ENCODE results near the gene ZNF556. TPM values are rescaled to one million over a fixed set of nuclear protein-coding genes. Genes with fewer than 3 reads are reported as not detected.

Gene ZNF556
- total RNA-seq (2022; extraction: Qiagen RNA extraction): 0.02 to 0.07 TPM (median 0.05 TPM) in 5 replicates

DNA sequence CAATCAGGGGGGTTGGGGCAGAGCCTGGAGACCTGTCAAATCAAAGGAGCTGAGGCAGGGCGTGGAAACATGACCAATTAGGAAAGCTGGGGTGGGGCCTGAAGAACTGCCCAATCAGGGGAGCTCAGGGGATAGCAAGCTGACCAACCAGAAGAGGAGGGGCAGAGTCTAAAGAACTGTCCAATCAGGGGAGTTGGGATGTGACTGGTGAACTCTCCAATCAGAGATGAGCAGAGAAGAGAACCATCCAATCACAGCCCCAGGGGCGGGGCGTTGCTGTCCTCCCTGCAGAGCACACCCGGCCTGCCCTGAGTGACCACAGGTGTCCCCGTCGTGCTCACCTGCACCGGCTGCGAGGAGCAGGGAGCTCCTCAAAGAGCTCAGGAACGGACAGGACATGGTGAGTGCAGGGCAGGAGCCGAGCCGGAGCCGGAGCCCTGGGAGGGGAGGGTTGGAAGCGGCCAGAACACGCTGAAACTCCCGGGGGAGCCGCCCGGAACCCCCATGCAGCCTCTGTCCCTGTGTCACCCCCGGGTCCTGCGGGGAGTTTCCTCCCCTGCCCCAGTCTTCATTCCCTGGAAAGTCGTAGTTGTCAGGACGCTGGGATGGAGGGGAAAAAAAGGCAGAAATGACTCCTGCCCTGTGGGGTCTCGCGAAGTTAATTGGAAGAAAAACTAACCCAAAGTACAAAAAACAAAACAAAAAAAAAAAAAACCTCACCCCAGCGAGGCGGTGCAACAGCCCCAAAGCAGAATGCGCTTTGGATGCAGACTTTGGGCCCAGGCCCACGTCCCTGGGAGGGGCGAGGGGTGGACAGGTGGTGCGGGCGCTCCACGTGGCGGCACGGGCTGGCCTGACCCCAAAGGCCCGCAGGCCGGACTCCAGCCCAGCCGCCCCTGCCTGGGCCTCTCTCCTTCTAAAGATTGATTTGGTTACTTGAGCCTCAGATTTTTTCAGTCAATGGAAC lies at the start of gene ZNF556:
Gene ZNF556, plus strand, starts transcription at position 311 of the 967 bp plus-strand sequence. Its CDS starts 87 bp downstream, at position 398.

DNA sequence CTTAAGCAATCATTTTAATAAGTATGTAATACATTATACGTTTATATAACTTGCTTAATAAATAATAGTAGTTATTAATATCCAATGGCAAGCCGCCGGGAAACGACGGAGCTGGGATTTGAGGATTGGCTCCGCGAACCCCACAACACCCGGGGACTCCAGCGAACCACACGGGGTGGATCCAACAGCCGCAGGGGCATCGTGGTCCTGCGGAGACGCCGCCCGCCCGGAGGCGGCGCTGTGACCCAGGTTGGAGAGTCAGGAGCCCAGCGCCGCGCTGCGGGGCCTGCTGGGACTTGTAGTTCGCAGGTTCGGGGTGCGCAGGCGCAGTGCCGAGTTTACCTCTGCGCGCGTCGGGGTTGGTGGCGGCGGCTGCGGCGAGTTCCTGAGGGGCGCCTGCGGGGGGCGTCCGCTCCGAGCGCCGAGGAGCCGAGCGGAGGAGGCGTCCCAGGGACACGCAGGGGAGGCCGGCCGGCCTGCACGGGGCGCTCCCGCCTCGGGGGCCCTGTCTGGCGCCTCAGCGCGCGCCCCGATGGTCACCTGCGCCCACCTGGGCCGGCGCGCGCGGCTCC lies 47.5 kb upstream of the ZNF556 start, which contains the start of gene ZNF554:
Gene ZNF554, plus strand, starts transcription at position 329 of the 572 bp plus-strand sequence. Its CDS starts 204 bp downstream, at position 533.

DNA sequence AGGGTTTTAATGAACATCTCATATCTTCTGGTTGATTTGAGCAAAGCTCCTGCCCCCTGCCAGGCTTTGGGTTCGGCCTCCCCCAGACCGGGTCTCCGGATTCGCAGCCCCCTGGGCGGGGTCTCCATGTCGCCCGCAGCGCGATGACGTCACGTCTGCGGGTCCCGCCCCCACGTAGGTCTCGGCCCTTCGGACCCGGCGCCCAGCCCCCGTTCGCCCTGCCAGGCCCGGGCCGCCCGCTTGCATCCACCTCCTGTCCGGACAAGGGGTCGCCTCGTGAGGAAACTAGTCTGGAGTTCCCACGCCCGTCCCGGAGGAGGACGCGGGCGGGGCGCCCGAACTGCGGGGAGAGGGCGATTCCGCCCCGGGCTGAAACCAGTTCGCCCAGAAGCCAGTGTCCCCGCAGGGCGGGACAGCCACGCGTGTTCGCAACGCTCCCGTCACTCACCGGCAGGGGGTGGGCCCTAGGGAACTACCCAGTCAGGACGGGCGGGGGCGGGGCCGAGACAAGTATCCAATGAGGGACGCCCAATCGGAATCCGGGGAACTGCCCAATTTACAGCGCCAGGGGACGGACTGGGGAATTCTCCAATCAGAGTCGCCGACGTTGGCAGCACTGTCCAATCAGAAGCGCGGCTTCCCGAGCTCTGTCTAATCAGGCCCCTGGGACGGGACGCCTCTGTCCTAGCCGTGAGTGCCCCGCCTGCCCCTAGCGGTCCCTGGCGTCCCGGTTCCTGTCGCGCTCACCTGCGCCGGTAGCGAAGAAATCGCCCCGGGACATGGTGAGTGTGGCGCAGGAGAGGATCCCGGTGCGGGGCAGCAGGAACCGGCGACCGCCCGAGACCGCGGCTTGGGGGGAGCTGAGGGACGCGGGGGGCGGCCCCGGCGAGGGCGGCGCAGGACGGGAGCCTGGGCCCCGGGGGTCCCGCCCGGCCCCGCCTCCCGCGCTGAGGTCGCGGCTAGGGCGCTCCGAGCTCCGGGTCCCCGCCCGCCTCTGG lies 26.0 kb upstream of the ZNF556 start, which contains the start of gene ZNF555:
Gene ZNF555, plus strand, starts transcription at position 682 of the 998 bp plus-strand sequence. Its CDS starts 98 bp downstream, at position 780.

DNA sequence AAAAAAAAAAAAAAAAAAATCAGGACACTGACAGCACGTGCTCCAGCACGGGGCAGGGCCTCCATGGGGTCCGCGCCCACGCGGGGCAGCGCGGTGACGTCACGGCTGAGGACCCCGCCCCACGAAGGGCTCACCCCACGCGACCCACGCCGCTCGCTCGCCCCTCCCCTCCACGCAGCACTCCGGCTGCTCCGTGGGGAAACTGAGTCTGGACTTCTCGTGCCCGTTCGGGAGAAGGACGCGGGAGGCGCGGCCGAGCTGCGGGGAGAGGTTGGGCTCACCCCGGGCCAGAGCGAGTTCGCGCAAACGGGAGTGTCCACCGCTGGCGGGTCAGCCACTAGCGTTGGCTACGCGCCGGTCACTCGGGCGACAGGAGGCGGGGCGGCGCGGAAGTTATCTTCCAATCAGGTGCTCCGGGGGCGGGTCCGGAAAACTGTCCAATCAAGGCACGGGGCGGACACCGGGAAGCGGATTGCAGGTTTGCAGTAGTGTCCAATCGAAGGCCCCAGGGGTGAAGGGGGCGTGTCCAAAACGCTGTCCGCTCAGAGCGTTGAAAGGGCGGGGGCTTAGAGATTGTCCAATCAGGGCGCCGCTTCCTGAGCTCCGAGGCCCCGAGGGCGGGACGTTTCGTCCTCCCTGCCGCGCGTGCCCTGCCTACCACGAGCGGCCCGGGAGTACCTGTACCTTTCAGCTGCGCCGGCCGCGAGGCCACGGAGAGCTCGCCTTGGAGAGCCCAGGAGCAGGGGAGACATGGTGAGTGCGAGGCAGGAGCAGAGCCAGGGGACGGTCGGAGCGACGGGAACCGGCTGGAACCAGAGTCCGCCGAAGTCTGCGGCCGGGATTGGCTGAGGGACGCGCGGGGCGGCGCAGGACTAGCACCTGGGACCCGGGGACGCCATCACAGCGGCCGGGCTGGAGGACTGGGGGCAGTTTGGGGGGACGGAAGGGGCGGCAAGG lies 33.4 kb downstream of the ZNF556 start, which contains the start of gene ZNF57:
Gene ZNF57, plus strand, starts transcription at position 633 of the 957 bp plus-strand sequence. Its CDS starts 118 bp downstream, at position 751.

Other genes starting within 250 kb of the ZNF556 start
- 0.03 to 0.08 TPM (median 0.06 TPM) in 5 replicates for gene GNG7, start 164.6 kb upstream of the ZNF556 start, total RNA-seq (2022; extraction: Qiagen RNA extraction)
- 3.2 to 4.0 TPM (median 3.9 TPM) in 5 replicates for gene DIRAS1, start 146.0 kb upstream of the ZNF556 start, total RNA-seq (2022; extraction: Qiagen RNA extraction)
- gene SLC39A3, start 127.3 kb upstream of the ZNF556 start, total RNA-seq (2022; extraction: Qiagen RNA extraction): 22.1 to 30.9 TPM (median 28.2 TPM) in 5 replicates
- 55.3 to 78.0 TPM (median 68.4 TPM) in 5 replicates for gene SGTA, start 84.1 kb upstream of the ZNF556 start, total RNA-seq (2022; extraction: Qiagen RNA extraction)
- 83.4 to 100 TPM (median 97.1 TPM) in 5 replicates for gene THOP1, start 81.8 kb upstream of the ZNF556 start, total RNA-seq (2022; extraction: Qiagen RNA extraction)
- 0.77 to 1.1 TPM (median 0.91 TPM) in 5 replicates for gene ZNF554, start 47.5 kb upstream of the ZNF556 start, total RNA-seq (2022; extraction: Qiagen RNA extraction)
- 1.8 to 2.8 TPM (median 2.4 TPM) in 5 replicates for gene ZNF555, start 25.9 kb upstream of the ZNF556 start, total RNA-seq (2022; extraction: Qiagen RNA extraction)
- gene ZNF57, start 33.6 kb downstream of the ZNF556 start, total RNA-seq (2022; extraction: Qiagen RNA extraction): 3.7 to 5.4 TPM (median 4.1 TPM) in 5 replicates
- 1.4 to 2.0 TPM (median 1.6 TPM) in 5 replicates for gene ZNF77, start 77.6 kb downstream of the ZNF556 start, total RNA-seq (2022; extraction: Qiagen RNA extraction)
- gene TLE6, start 110.2 kb downstream of the ZNF556 start, total RNA-seq (2022; extraction: Qiagen RNA extraction): 4.7 to 6.8 TPM (median 5.3 TPM) in 5 replicates
- gene TLE2, start 161.9 kb downstream of the ZNF556 start, total RNA-seq (2022; extraction: Qiagen RNA extraction): 2.5 to 3.8 TPM (median 3.0 TPM) in 5 replicates
- gene TLE5, start 195.2 kb downstream of the ZNF556 start, total RNA-seq (2022; extraction: Qiagen RNA extraction): 194 to 285 TPM (median 274 TPM) in 5 replicates
- 31.8 to 34.2 TPM (median 32.4 TPM) in 5 replicates for gene GNA11, start 227.0 kb downstream of the ZNF556 start, total RNA-seq (2022; extraction: Qiagen RNA extraction)

Data from A549 treated with AZD2906 at 1 μM for 4 hours (cell line).